ENCODE results near the gene DEPP1. TPM values are rescaled to one million over a fixed set of nuclear protein-coding genes. Genes with fewer than 3 reads are reported as not detected.

DEPP1 gene
- total and polyA plus RNA-seq, 2 of the 13 experiments (the other 11 are each of a cell fraction or from before 2014, with no cell fraction given), result 14.8 to 270 TPM

- no peak for TF ChIP-seq ZNF580 (CRISPR knock-in tag; IDR thresholded peaks at IDR 0.05; ENCODE audit: borderline replicate concordance, low read depth)
- 0 out of 2 replicates have a peak, but pooled peaks have one; percentile 38 for TF ChIP-seq MEIS2 (CRISPR knock-in tag; IDR thresholded peaks at IDR 0.05)
- peak; percentile 12; the same call in 1 of the 2 replicates for TF ChIP-seq BATF2 (CRISPR knock-in tag; IDR thresholded peaks at IDR 0.05)
- no peak; the same call in 1 of the 2 replicates for TF ChIP-seq ZFY (CRISPR knock-in tag; IDR thresholded peaks at IDR 0.05)
- TF ChIP-seq REPIN1 (CRISPR knock-in tag; IDR thresholded peaks at IDR 0.05; ENCODE audit: borderline replicate concordance, low read depth), result no peak
- TF ChIP-seq ESRRA (CRISPR knock-in tag; IDR thresholded peaks at IDR 0.05; ENCODE audit: low read depth), result peak; percentile 24; the same call in 1 of the 2 replicates
- TF ChIP-seq AGO1 (IDR thresholded peaks at IDR 0.05; ENCODE audit: low read depth, low read length, poor library complexity, severe bottlenecking), result peak; percentile 89
- no peak for TF ChIP-seq ZNF232 (CRISPR knock-in tag; IDR thresholded peaks at IDR 0.05; ENCODE audit: borderline replicate concordance)
- TF ChIP-seq ZNF451 (CRISPR knock-in tag; IDR thresholded peaks at IDR 0.05), result peak; percentile 11; the same call in 1 of the 2 replicates
- TF ChIP-seq SYNCRIP (IDR thresholded peaks at IDR 0.05; ENCODE audit: insufficient read depth, low read depth, low read length), result no peak
- TF ChIP-seq ZNF350 (CRISPR knock-in tag; IDR thresholded peaks at IDR 0.05; ENCODE audit: borderline replicate concordance, low read depth), result peak; percentile 43; the same call in 1 of the 2 replicates
- peak in 1 of 2 experiments; percentile 63; a peak in 1 of 4 replicates for TF ChIP-seq ATF4 (CRISPR knock-in tag; IDR thresholded peaks at IDR 0.05)
- TF ChIP-seq CREBL2 (CRISPR knock-in tag; IDR thresholded peaks at IDR 0.05; ENCODE audit: borderline replicate concordance), result 0 out of 2 replicates have a peak, but pooled peaks have one; percentile 12
- TF ChIP-seq CENPBD1 (CRISPR knock-in tag; IDR thresholded peaks at IDR 0.05; ENCODE audit: borderline replicate concordance, low read depth), result no peak
- no peak for TF ChIP-seq ZMAT5 (CRISPR knock-in tag; IDR thresholded peaks at IDR 0.05; ENCODE audit: borderline replicate concordance, low read depth)
- no peak for TF ChIP-seq THAP8 (CRISPR knock-in tag; IDR thresholded peaks at IDR 0.05; ENCODE audit: borderline replicate concordance)
- TF ChIP-seq ZNF567 (CRISPR knock-in tag; IDR thresholded peaks at IDR 0.05; ENCODE audit: borderline replicate concordance), result 0 out of 2 replicates have a peak, but pooled peaks have one; percentile 11
- TF ChIP-seq ZNF556 (CRISPR knock-in tag; IDR thresholded peaks at IDR 0.05; ENCODE audit: borderline replicate concordance), result 0 out of 2 replicates have a peak, but pooled peaks have one; percentile 34
- TF ChIP-seq IRF9 (CRISPR knock-in tag; IDR thresholded peaks at IDR 0.05; ENCODE audit: borderline replicate concordance), result 0 out of 2 replicates have a peak, but pooled peaks have one; percentile 50
- 0 out of 2 replicates have a peak, but pooled peaks have one; percentile 6 for TF ChIP-seq ZNF563 (CRISPR knock-in tag; IDR thresholded peaks at IDR 0.05)
Observed at GRCh38 chr10:44975431-44976331, 2.9 kb downstream of the DEPP1 start (continued).
